HUES48 (cell line): ENCODE measurements around the gene PAX6.
A peak's percentile ranks its signal among the peaks of the same experiment; 100 is the strongest.

Source experiments
- H3K27ac ChIP-seq: one replicate; pipeline ENCODE4 v1.7.0; 2013; ENCODE audit warnings: low read depth, low read length, inconsistent platforms
- H3K27me3 ChIP-seq: 2 replicates; pipeline ENCODE4 v1.6.1; 2013; ENCODE audit warnings: mild to moderate bottlenecking, low read length; ENCODE audit not compliant: control insufficient read depth, insufficient read depth
- H3K36me3 ChIP-seq: 2 replicates; pipeline ENCODE4 v1.6.1; 2013; ENCODE audit warnings: low read length; ENCODE audit not compliant: control insufficient read depth, insufficient read depth
- H3K4me1 ChIP-seq: 2 replicates; pipeline ENCODE4 v1.6.1; 2013; ENCODE audit warnings: mild to moderate bottlenecking, low read length; ENCODE audit not compliant: control insufficient read depth, insufficient read depth
- H3K4me3 ChIP-seq: 2 replicates; pipeline ENCODE4 v1.5.1; 2013; ENCODE audit warnings: mild to moderate bottlenecking, low read depth, low read length
- H3K9ac ChIP-seq: 2 replicates; pipeline ENCODE4 v1.6.1; 2013; ENCODE audit warnings: mild to moderate bottlenecking, low read depth, low read length, moderate library complexity
- H3K9me3 ChIP-seq: 2 replicates; pipeline ENCODE4 v1.6.1; 2013; ENCODE audit warnings: low read length; ENCODE audit not compliant: control insufficient read depth, insufficient read depth

PAX6 gene

GRCh38 chr11:31810779-31811647 is at the start of gene PAX6:
PAX6 (minus strand) TSS chr11:31811322; CDS start chr11:31806411, 4,911 bp downstream.
- Histone ChIP-seq H3K4me3 (peak within 1 kb of the TSS; percentile 69), H3K4me1 (peaks cover 82% of the 10 kb centered on the region), H3K9ac (no peak within 1 kb of the TSS), H3K9me3 (no peaks in the 10 kb centered on the region), H3K27me3 (peaks cover 99% of the 10 kb centered on the region), H3K36me3 (no peaks in the 10 kb centered on the region), H3K27ac (no peak within 1 kb of the TSS)

DNA sequence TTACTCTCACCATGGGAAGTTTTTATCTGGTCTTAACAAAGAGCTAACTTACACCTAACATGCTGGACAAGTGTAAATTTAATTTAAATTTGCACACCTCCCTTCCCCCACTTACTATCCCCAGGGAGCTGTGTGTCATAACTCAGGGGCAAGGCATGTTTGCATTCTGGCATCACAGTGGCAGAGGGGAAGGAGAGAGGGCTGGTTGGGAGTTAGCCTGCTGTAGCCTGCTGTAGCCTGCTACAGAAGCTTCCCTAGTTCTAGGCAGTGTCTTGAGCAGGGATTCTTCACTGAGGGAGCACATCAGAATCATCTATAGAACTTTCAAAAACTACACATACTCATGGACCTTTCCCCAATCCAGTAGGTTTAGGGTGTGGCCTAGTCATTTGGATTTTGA is 49.3 kb upstream of the PAX6 start:
- Histone ChIP-seq H3K27me3 (no peaks in the 10 kb centered on the region), H3K36me3 (no peaks in the 10 kb centered on the region), H3K9me3 (peaks cover 6% of the 10 kb centered on the region; the same call in 1 of the 2 replicates), H3K9ac (no peak overlapping the region), H3K27ac (no peak overlapping the region), H3K4me1 (peaks cover 21% of the 10 kb centered on the region), H3K4me3 (no peak overlapping the region)

- Histone ChIP-seq H3K27me3 (no peaks in the 10 kb centered on the region), H3K9me3 (no peaks in the 10 kb centered on the region), H3K9ac (no peak overlapping the region), H3K4me1 (no peaks in the 10 kb centered on the region), H3K27ac (no peak overlapping the region), H3K36me3 (no peaks in the 10 kb centered on the region), H3K4me3 (no peak overlapping the region)
These were observed 45.1 kb upstream of the PAX6 start for GRCh38 chr11:31856248-31856647.

GRCh38 chr11:31855466-31855865 is 44.3 kb upstream of the PAX6 start:
- H3K9me3 ChIP-seq: no peaks in the 10 kb centered on the region
- no peak overlapping the region for H3K4me3 ChIP-seq
- H3K27ac ChIP-seq: no peak overlapping the region
- H3K4me1 ChIP-seq: no peaks in the 10 kb centered on the region
- no peak overlapping the region for H3K9ac ChIP-seq
- H3K36me3 ChIP-seq: no peaks in the 10 kb centered on the region
- H3K27me3 ChIP-seq: no peaks in the 10 kb centered on the region

GRCh38 chr11:31850365-31850764 is 39.2 kb upstream of the PAX6 start:
- Histone ChIP-seq H3K27me3 (no peaks in the 10 kb centered on the region), H3K9me3 (no peaks in the 10 kb centered on the region), H3K4me3 (no peak overlapping the region), H3K9ac (no peak overlapping the region), H3K4me1 (peaks cover 19% of the 10 kb centered on the region), H3K27ac (no peak overlapping the region), H3K36me3 (no peaks in the 10 kb centered on the region)

GRCh38 chr11:31847761-31848160 is 36.6 kb upstream of the PAX6 start:
- peaks cover 19% of the 10 kb centered on the region for H3K4me1 ChIP-seq
- H3K9ac ChIP-seq: no peak overlapping the region
- H3K36me3 ChIP-seq: no peaks in the 10 kb centered on the region
- H3K27ac ChIP-seq: no peak overlapping the region
- H3K9me3 ChIP-seq: no peaks in the 10 kb centered on the region
- no peaks in the 10 kb centered on the region for H3K27me3 ChIP-seq
- H3K4me3 ChIP-seq: no peak overlapping the region

DNA sequence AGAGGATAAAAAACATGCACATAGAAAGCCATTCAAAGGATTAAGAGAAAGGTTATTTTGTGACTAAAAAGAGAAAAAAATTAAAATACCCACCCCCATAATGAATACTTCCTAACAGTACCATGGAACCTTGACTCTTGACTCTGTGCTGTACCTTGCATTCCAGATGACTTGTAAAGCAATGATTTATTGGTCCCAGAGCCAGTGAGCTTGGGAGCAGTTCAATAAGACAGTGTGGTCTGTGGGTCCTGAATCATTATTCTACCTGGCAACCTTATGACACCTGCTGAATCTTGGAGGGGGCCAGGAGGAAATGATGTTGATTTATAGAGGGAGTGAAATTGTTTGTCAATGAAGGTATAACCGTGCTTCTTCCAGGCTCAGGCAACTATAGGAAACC is 34.2 kb upstream of the PAX6 start:
- H3K9ac ChIP-seq: no peak overlapping the region
- H3K36me3 ChIP-seq: no peaks in the 10 kb centered on the region
- peaks cover 19% of the 10 kb centered on the region for H3K4me1 ChIP-seq
- no peaks in the 10 kb centered on the region for H3K27me3 ChIP-seq
- H3K9me3 ChIP-seq: no peaks in the 10 kb centered on the region
- no peak overlapping the region for H3K27ac ChIP-seq
- H3K4me3 ChIP-seq: no peak overlapping the region

- no peaks in the 10 kb centered on the region for H3K27me3 ChIP-seq
These were observed 33.2 kb upstream of the PAX6 start for GRCh38 chr11:31844351-31844750.

GRCh38 chr11:31841435-31841834 is 30.3 kb upstream of the PAX6 start:
- Histone ChIP-seq H3K27me3 (no peaks in the 10 kb centered on the region), H3K9ac (no peak overlapping the region), H3K27ac (no peak overlapping the region), H3K4me1 (no peaks in the 10 kb centered on the region), H3K9me3 (no peaks in the 10 kb centered on the region), H3K36me3 (no peaks in the 10 kb centered on the region), H3K4me3 (no peak overlapping the region)

More at GRCh38 chr11:31844351-31844750, 33.2 kb upstream of the PAX6 start:
- peaks cover 15% of the 10 kb centered on the region for H3K4me1 ChIP-seq
- H3K9me3 ChIP-seq: no peaks in the 10 kb centered on the region
- H3K9ac ChIP-seq: no peak overlapping the region
- H3K36me3 ChIP-seq: no peaks in the 10 kb centered on the region
- H3K27ac ChIP-seq: no peak overlapping the region
- no peak overlapping the region for H3K4me3 ChIP-seq

DNA sequence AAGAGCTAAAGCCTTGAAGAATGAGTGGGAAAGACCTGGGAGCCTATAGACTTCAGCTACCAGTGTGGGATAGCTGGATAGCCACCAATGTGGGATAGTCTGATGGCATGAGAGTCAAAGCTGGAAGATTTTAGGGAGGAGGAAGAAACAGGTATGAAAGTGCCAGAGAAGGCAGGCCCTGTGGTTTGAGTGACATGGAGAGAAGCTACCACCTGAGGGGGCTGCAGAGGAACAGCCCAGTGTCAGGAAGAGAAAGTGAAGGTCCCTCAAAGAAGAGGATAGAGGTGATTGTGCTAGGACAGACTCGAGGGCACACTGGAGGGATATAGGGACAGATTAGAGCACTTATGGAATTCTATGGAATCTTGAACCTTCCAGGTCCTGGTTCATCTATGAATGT is 23.1 kb upstream of the PAX6 start:
- Histone ChIP-seq H3K4me1 (peaks cover 10% of the 10 kb centered on the region), H3K4me3 (no peak overlapping the region), H3K36me3 (no peaks in the 10 kb centered on the region), H3K9ac (no peak overlapping the region), H3K27me3 (peaks cover 34% of the 10 kb centered on the region), H3K9me3 (no peaks in the 10 kb centered on the region), H3K27ac (no peak overlapping the region)

DNA sequence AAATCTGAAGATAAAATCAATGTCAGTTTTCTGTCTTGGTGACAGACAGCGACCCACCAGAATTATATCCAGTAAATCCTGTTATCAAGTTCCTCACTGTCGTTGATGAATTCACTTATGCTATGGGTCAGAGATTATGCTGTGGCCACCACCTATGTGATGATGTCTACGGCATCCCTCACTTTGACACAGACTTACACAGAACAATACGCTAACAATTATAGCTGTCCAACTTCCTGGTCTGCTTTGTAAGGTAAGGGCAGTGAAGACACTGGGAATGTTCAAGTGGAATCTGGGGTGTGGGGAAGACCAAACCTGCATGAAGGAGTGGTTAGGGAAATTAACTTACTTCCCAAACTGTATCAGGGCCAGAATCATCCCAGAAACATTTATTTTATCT is 19.3 kb upstream of the PAX6 start:
- Histone ChIP-seq H3K27me3 (peaks cover 72% of the 10 kb centered on the region), H3K27ac (no peak overlapping the region), H3K36me3 (no peaks in the 10 kb centered on the region)

More for the DNA sequence above, 19.3 kb upstream of the PAX6 start:
- Histone ChIP-seq H3K9me3 (no peaks in the 10 kb centered on the region), H3K4me3 (no peak overlapping the region), H3K9ac (no peak overlapping the region), H3K4me1 (peaks cover 36% of the 10 kb centered on the region)
